NOMO-1 treated with DMSO at 0.1 percent for 48 hours (cell line): ENCODE data around the gene C5orf47.
A peak's percentile ranks its signal among the peaks of the same experiment; 100 is the strongest.

Experiments
- DNase-seq: peaks from one replicate; lab custom pipeline; 2025; ENCODE audit not compliant: unreplicated experiment; lab: John Stamatoyannopoulos, UW

C5orf47 gene

DNA sequence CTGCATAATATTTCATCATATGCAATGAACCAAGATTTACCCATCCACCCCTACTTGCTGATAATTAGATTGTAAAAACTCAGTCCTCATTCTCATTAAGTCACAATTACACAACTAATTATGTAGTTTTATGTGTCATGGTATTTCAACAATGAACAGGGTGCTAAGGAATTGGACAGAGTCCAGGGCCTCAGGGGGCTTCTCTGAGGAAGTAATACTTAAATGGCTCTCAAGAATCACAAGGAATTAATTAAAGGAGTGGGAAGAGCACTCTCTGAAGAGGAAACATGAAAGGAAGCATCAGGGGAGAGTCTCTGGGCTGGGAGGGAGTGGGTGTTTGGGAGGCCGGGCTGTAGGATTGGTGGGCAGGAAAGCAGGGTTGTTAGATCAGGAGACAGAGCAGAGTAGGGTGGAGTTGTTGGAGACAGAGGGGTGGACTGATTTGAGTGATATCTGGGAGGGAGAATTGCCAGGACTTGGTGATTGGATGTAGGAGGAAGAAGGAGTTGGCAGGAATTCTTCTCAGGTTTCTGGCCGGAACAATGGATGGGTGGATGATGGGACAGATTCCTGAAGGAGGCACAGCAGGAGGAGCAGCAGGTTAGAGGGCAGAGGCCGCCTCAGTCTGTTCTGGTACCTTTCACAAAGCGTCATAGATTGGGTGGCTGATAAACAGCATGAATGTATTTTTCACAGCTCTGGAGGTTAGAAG, 33.6 kb downstream of the C5orf47 start:
- no peak for DNase-seq

- DNase-seq, result no peak
Measured at GRCh38 chr5:174030286-174030685, 41.3 kb downstream of the C5orf47 start.

GRCh38 chr5:174044466-174045254, 55.7 kb downstream of the C5orf47 start:
- DNase-seq, result no peak

- DNase-seq, result peak; percentile 54
Measured at GRCh38 chr5:174045470-174046025, 56.6 kb downstream of the C5orf47 start, which contains the start of gene NSG2. Gene NSG2 (plus strand): TSS chr5:174045706. CDS start chr5:174046756, 1,050 bp downstream.

GRCh38 chr5:174046558-174046957, 57.6 kb downstream of the C5orf47 start:
- DNase-seq, result no peak

DNA sequence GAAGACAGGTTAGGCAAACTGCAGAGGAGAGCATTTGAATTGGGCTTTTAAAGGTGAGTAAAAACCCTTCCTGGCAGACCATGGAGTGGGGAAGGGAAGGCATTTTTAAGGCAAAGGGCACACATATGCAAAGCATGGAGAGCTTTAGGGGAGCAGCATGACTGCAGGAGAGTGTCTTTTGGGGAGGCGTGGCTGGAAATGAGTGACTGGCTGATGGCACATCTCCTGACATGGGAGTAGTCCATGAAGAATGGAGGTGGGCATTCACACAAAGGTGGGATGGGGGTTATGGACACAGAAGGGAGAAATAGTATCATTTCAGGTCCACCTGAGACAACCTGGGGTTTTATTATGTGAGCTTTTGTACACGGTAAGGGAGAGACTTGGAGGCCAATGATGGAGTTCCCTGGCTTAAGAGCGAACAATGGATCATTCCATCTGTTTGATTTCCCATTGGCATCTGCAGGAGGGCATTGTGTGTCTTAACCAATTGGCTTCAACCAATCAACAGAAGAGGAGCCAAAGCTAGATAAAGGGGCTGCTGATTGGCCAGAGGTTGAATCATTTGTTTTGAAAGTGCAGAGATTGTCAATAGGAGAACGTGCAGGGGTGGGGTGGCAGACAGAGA, 58.6 kb downstream of the C5orf47 start:
- no peak for DNase-seq

DNA sequence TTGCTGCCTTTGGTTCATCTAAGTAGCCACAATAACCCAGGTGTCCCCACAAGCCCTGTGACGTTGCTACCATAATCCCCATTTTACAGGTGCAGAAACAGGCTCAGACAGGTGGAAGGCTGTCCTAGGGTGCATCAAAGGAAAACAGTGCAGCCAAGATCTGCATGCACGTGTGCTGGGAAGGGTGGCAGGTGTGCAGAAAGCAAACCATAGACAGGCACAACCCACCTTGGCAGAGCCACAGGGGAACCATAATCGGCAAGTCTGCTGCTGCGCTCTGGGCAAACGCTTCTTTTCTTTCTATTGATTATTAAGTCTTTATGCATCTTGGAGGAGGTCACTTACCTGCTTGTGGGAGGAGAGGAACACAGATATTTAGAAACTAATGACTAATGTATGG, 63.7 kb downstream of the C5orf47 start:
- no peak for DNase-seq

GRCh38 chr5:174053905-174054304, 64.9 kb downstream of the C5orf47 start:
- DNase-seq, result no peak
